Neural crest cell (in vitro differentiated cells): Measurements from ENCODE around the gene ANAPC1. TPM values are rescaled to one million over a fixed set of nuclear protein-coding genes. Genes with fewer than 3 reads are reported as not detected.
A peak's percentile ranks its signal among the peaks of the same experiment; 100 is the strongest.

ENCODE experiments used
- DNase-seq: peaks from one replicate; pipeline ENCODE4 v3.0.0; 2021; ENCODE audit warnings: low read depth, mixed read lengths, low spot score
- H3K27ac Mint-ChIP-seq: one replicate; pipeline ENCODE4 v1.8.0; 2021; ENCODE audit warnings: mild to moderate bottlenecking, mixed read lengths; ENCODE audit not compliant: unreplicated experiment
- H3K27me3 Mint-ChIP-seq: 2 replicates; pipeline ENCODE4 v1.8.0; 2021; ENCODE audit warnings: low read depth, mild to moderate bottlenecking, mixed read lengths
- H3K36me3 Mint-ChIP-seq: 2 replicates; pipeline ENCODE4 v1.8.0; 2021; ENCODE audit warnings: low read depth, mild to moderate bottlenecking, mixed read lengths
- H3K4me1 Mint-ChIP-seq: 2 replicates; pipeline ENCODE4 v1.8.0; 2021; ENCODE audit warnings: mixed read lengths
- H3K4me3 Mint-ChIP-seq: one replicate; pipeline ENCODE4 v1.8.0; 2021; ENCODE audit warnings: mild to moderate bottlenecking, mixed read lengths
- H3K9me3 Mint-ChIP-seq: 2 replicates; pipeline ENCODE4 v1.8.0; 2021; ENCODE audit warnings: mixed read lengths
- total RNA-seq: library from RNA; stranded (reverse); gene quantifications from 2 replicates; pipeline ENCODE4 v1.2.1, GENCODE V29; 2021
- TF ChIP-seq, protein P1 (sequence below): fragments of 200-600 bp; sonication (generic); conservative IDR thresholded peaks from 2 replicates; pipeline ENCODE4 v1.5.0; 2021; ENCODE audit warnings: antibody characterized with exemption, mild to moderate bottlenecking

Gene ANAPC1
- total RNA-seq, 1 donor from 2014 or later, result 69.0 TPM

DNA sequence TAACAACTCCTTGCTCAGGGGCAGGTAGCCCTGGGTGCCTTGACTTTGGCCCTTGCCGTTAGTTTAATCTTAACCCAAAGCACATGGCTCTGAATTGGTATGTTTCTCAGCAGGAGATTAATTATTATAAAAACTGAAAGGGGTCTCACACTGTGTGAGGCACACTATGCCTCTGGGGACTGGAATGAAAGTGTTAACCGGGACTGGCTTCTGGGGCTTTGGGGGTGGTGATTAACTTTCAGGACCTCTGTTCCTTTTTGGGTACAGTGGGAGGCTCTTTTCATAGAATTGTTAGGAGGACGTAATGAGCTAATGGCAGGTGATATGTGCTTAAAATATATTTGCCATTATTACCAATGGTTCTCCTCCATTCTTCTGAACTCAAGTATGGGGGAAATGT, 19.5 kb upstream of the ANAPC1 start:
- H3K9me3 Mint-ChIP-seq, result no peaks in the 10 kb centered on the region
- DNase-seq, result no peak
- H3K27me3 Mint-ChIP-seq, result peaks cover 37% of the 10 kb centered on the region
- TF ChIP-seq, protein P1, sequence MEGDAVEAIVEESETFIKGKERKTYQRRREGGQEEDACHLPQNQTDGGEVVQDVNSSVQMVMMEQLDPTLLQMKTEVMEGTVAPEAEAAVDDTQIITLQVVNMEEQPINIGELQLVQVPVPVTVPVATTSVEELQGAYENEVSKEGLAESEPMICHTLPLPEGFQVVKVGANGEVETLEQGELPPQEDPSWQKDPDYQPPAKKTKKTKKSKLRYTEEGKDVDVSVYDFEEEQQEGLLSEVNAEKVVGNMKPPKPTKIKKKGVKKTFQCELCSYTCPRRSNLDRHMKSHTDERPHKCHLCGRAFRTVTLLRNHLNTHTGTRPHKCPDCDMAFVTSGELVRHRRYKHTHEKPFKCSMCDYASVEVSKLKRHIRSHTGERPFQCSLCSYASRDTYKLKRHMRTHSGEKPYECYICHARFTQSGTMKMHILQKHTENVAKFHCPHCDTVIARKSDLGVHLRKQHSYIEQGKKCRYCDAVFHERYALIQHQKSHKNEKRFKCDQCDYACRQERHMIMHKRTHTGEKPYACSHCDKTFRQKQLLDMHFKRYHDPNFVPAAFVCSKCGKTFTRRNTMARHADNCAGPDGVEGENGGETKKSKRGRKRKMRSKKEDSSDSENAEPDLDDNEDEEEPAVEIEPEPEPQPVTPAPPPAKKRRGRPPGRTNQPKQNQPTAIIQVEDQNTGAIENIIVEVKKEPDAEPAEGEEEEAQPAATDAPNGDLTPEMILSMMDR, result no peak
- peaks cover 45% of the 10 kb centered on the region for H3K4me1 Mint-ChIP-seq
- H3K27ac Mint-ChIP-seq, result no peak overlapping the region
- H3K4me3 Mint-ChIP-seq, result peak overlapping the region; percentile 1
- H3K36me3 Mint-ChIP-seq, result no peaks in the 10 kb centered on the region

DNA sequence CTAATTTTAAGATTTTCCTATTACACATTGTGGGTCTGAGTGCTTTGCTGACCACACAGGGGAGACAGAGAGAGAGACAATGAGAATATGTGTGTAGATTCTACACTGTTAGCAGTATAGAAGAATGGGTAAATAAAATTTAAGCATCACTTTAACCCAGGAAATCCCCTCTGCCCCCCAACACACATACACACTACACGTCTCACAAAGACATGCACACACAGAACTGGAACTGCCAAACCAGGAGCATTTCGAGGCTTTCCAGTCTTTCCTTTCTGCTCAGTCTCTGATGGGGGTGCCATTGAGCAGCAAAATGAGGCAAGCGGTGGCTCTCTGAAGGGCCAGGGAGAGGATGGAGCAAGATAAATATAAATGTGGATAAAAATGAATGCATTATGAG, 16.9 kb upstream of the ANAPC1 start:
- no peaks in the 10 kb centered on the region for H3K9me3 Mint-ChIP-seq
- TF ChIP-seq, protein P1, result no peak
- H3K27ac Mint-ChIP-seq, result no peak overlapping the region
- no peak for DNase-seq
- H3K27me3 Mint-ChIP-seq, result peaks cover 41% of the 10 kb centered on the region
- peak overlapping the region; percentile 77 for H3K4me3 Mint-ChIP-seq
- H3K36me3 Mint-ChIP-seq, result no peaks in the 10 kb centered on the region
- peaks cover 31% of the 10 kb centered on the region for H3K4me1 Mint-ChIP-seq

DNA sequence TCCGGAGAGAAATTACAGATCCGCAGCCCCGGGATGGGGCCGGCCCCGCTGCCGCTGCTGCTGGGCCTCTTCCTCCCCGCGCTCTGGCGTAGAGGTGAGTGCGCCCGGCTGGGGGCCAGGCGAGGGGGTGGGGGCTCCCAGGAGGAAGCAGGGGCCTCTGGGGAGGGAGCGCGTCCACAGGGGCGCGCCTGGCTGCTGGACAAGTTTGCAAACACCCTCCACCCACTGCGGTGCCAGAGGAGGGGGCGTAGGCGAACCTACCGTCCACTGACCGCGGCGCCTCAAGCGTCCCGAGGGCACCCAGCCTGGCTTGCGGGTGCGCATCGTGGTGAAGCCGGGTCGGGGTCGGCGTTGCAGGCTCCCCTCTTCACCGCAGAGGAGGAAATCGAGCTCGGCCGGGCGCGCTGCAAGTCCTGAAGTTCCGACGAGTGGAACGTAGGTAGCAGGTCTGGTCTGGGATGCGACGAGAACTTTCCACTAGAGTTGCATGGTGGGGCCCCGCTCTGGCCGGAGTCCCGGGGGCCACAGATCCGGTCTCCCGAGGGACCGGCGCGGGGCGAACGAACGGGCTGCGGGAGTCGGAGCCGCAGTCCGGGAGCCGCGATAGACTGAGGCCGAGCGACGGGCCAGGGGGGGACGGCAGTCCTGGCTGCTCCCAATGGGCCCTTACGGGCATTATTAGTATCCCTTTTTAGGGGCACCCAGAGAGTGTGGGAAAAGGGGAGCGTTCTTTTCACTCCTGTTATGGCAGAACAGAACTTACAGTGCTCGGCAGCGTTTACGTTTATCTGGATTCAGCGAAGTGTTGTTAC, 14.9 kb upstream of the ANAPC1 start:
- DNase-seq, result no peak
- Mint-ChIP-seq H3K27me3 (peaks cover 43% of the 10 kb centered on the region), H3K27ac (no peak overlapping the region), H3K4me3 (peak overlapping the region; percentile 83), H3K4me1 (peaks cover 26% of the 10 kb centered on the region), H3K36me3 (no peaks in the 10 kb centered on the region), H3K9me3 (no peaks in the 10 kb centered on the region)
- TF ChIP-seq, protein P1, result no peak

DNA sequence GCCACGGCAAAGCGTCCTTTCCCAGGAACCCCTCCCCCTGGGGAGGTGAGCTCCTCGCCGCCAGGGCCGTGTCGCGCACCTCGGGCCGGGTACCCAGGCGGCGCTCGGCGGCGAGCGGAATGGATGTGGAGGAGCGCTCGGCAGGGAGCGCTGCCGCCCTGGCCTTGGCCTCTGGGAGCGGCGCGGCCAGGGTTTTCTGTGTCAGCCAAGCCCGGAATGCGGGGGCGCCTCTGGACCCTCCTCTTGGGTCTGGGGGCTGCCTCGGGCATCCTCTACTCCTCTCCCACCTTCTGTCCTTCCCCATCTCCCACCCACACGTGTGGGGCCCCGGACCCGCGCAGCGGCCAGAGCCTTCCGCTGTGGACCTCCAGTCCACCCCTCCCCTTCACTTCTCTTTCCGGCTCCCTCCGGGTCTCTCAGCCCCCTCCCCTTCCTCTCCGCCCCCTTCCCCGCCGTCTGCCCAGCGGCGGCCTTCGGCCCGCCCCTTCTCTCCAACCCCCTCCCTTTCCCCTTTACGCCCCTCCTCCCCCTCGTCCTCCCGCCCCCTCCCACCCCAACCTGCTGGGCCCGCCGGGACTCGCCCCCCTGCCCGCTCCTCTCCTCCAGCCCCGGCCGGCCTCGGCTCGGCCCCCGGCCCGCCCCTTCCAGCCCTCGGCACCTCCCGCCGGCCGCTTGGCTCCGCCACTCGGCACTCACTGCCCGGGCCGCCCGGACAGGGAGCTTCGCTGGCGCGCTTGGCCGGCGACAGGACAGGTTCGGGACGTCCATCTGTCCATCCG, 14.1 kb upstream of the ANAPC1 start, which contains the start of gene MERTK:
Gene MERTK, plus strand, starts transcription at position 684 of the 779 bp plus-strand sequence. CDS start 129 bp downstream, outside the sequence.
- Mint-ChIP-seq H3K36me3 (no peaks in the 10 kb centered on the region), H3K27ac (peak within 1 kb of the TSS; percentile 91), H3K27me3 (peaks cover 40% of the 10 kb centered on the region), H3K4me3 (peak within 1 kb of the TSS; percentile 93), H3K9me3 (no peaks in the 10 kb centered on the region), H3K4me1 (peaks cover 18% of the 10 kb centered on the region)
- DNase-seq, result peak; percentile 81
- TF ChIP-seq, protein P1, result peak; percentile 66

DNA sequence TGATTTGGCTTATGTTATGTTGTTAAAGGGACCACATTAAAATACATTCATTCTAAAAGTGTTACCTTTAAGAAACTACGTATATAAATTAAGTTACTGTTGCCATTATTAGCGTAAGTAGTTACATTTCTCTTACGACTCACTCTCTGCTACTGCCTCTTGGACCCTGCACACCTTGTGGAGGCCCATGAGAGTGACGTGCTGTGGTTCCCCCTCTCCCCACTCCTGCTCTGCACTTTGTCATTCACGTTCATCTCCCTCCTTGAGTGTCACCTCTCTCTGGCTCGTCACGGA, 13.6 kb upstream of the ANAPC1 start:
- Mint-ChIP-seq H3K27ac (peak overlapping the region; percentile 91), H3K4me3 (peak overlapping the region; percentile 93), H3K4me1 (peaks cover 16% of the 10 kb centered on the region), H3K27me3 (peaks cover 36% of the 10 kb centered on the region), H3K9me3 (no peaks in the 10 kb centered on the region), H3K36me3 (no peaks in the 10 kb centered on the region)
- TF ChIP-seq, protein P1, result no peak
- DNase-seq, result no peak
